OCI-LY7 (cell line): ENCODE data around the gene PHRF1. TPM values are rescaled to one million over a fixed set of nuclear protein-coding genes. Genes with fewer than 3 reads are reported as not detected.

Experiments
- BruUV-seq: library from RNA; stranded (reverse); fragments of 400-500 nt; replicated peaks from 2 replicates; lab custom pipeline; 2021; lab: Mats Ljungman, UMichigan
- CTCF ChIA-PET: fragments of 300-600 bp; sonication (Branson Sonifier 250); formaldehyde crosslinking; loops from one replicate; lab custom pipeline; 2022; ENCODE audit warnings: antibody characterized with exemption; ENCODE audit not compliant: unreplicated experiment; lab: Charles Lee
- POLR2A ChIA-PET: fragments of 300-600 bp; sonication (Branson Sonifier 250); formaldehyde crosslinking; loops from one replicate; lab custom pipeline; 2022; ENCODE audit warnings: antibody characterized with exemption; lab: Charles Lee
- DNase-seq: peaks from one replicate; pipeline ENCODE4 v3.0.0-alpha.2; 2015; ENCODE audit warnings: low spot score
- H2AFZ ChIP-seq: fragments of 200-600 bp; sonication (generic), shearing (Covaris generic); 2 replicates; pipeline ENCODE4 v1.6.1; 2014; ENCODE audit warnings: mild to moderate bottlenecking, antibody characterized with exemption, low read length, moderate library complexity
- H3K27ac ChIP-seq: fragments of 200-600 bp; sonication (generic); 2 replicates; pipeline ENCODE4 v1.5.1; 2014; ENCODE audit warnings: mixed run types, low read depth, mild to moderate bottlenecking, moderate library complexity, low read length, inconsistent platforms; ENCODE audit not compliant: poor library complexity, severe bottlenecking
- H3K36me3 ChIP-seq: fragments of 200-600 bp; sonication (generic); 2 replicates; pipeline ENCODE4 v1.6.1; 2014; ENCODE audit warnings: mild to moderate bottlenecking, antibody characterized with exemption, low read length, moderate library complexity, mixed read lengths; ENCODE audit not compliant: insufficient read depth
- H3K4me1 ChIP-seq: fragments of 200-600 bp; sonication (generic); 2 replicates; pipeline ENCODE4 v1.5.1; 2014; ENCODE audit warnings: mild to moderate bottlenecking, low read length; ENCODE audit not compliant: insufficient read depth, poor library complexity, severe bottlenecking
- H3K4me2 ChIP-seq: fragments of 200-600 bp; sonication (generic); 2 replicates; pipeline ENCODE4 v1.6.1; 2014; ENCODE audit warnings: mild to moderate bottlenecking, low read length
- H3K4me3 ChIP-seq: fragments of 200-600 bp; sonication (generic); 2 replicates; pipeline ENCODE4 v1.5.1; 2014; ENCODE audit warnings: mild to moderate bottlenecking, low read depth, low read length; ENCODE audit not compliant: poor library complexity, severe bottlenecking
- H3K79me2 ChIP-seq: fragments of 200-600 bp; sonication (generic); 2 replicates; pipeline ENCODE4 v1.6.1; 2016; ENCODE audit warnings: low read depth, mild to moderate bottlenecking, low read length, moderate library complexity, mixed read lengths; ENCODE audit not compliant: insufficient read depth
- H3K9me2 ChIP-seq: fragments of 200-600 bp; sonication (generic); 2 replicates; pipeline ENCODE4 v1.6.1; 2016; ENCODE audit warnings: mild to moderate bottlenecking, low read length, mixed read lengths; ENCODE audit not compliant: insufficient read depth
- H3K9me3 ChIP-seq: fragments of 200-600 bp; sonication (generic); 2 replicates; pipeline ENCODE4 v1.6.1; 2014; ENCODE audit warnings: mild to moderate bottlenecking, mixed run types, low read length, mixed read lengths
- H4K20me1 ChIP-seq: fragments of 200-600 bp; sonication (generic); 2 replicates; pipeline ENCODE4 v1.6.1; 2014; ENCODE audit warnings: mild to moderate bottlenecking, antibody characterized with exemption, low read length, moderate library complexity, mixed read lengths; ENCODE audit not compliant: insufficient read depth
- EZH2phosphoT487 ChIP-seq: fragments of 200-600 bp; sonication (generic); IDR thresholded peaks from 2 replicates; pipeline ENCODE4 v1.6.1; 2018; ENCODE audit warnings: low read depth, borderline replicate concordance, mild to moderate bottlenecking, mixed run types, antibody characterized with exemption, low read length, moderate library complexity, mixed read lengths
- intact Hi-C: fragments of 100-400 bp; cut with micrococcal nuclease; formaldehyde crosslinking; loops from one replicate; pipeline ENCODE4 v1.10.0; 2022; ENCODE audit not compliant: unreplicated experiment
- total RNA-seq, 2 experiments: library from RNA; depleted of rRNA in 1 of 2; stranded (reverse); fragments of >200 nt in 1 of 2; shearing (Covaris generic) in 1 of 2; gene quantifications; 2 replicates each; pipeline ENCODE4 v1.2.3, GENCODE V29; 2014 to 2022
- TF ChIP-seq, protein P1 (sequence below): fragments of 200-600 bp; sonication (generic); conservative IDR thresholded peaks from 2 replicates; pipeline ENCODE4 v1.5.1; 2014; ENCODE audit warnings: mild to moderate bottlenecking, antibody characterized with exemption, low read length, moderate library complexity, mixed read lengths

Gene PHRF1
- total RNA-seq, 2 experiments from 2014 or later: 25.6 to 45.4 TPM

DNA sequence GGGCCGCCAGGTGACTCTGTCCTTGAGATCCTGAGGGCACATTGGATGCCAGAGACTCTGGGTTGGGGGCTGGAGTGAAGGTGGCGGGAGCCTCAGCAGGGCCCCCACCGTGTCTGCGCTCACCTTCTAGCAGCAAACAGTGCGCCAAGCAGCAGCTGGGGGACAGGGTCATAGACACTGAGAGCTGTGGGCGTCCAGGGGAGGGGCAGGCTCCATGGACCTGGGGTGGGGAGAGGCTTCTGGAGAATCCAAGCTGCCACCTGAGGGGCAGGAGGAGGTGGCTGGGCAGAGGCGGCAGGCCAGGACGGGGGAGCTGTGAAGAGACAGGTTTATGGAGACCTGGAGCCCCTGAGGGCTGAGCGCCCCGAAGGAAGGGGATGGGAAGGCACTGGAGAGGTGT lies 8.0 kb downstream of the PHRF1 start:
- ChIA-PET CTCF (no interaction called here), POLR2A (interaction anchor here (0.7 kb wide), 1 partner anchor 177 kb away, joined by 9 read pairs; no protein-coding TSS in a partner anchor)
- Histone ChIP-seq H4K20me1 (peaks cover 7% of the 10 kb centered on the region), H2AFZ (no peak overlapping the region), H3K4me1 (peaks cover 5% of the 10 kb centered on the region), H3K9me2 (no peaks in the 10 kb centered on the region), H3K79me2 (peaks cover 30% of the 10 kb centered on the region), H3K27ac (no peak overlapping the region), H3K9me3 (no peaks in the 10 kb centered on the region), H3K4me3 (no peak overlapping the region), H3K4me2 (no peak overlapping the region), H3K36me3 (peaks cover 75% of the 10 kb centered on the region)
- no TSS peak for BruUV-seq
- intact Hi-C loops: no loop called here
- TF ChIP-seq EZH2phosphoT487: no peak
- TF ChIP-seq, protein P1, sequence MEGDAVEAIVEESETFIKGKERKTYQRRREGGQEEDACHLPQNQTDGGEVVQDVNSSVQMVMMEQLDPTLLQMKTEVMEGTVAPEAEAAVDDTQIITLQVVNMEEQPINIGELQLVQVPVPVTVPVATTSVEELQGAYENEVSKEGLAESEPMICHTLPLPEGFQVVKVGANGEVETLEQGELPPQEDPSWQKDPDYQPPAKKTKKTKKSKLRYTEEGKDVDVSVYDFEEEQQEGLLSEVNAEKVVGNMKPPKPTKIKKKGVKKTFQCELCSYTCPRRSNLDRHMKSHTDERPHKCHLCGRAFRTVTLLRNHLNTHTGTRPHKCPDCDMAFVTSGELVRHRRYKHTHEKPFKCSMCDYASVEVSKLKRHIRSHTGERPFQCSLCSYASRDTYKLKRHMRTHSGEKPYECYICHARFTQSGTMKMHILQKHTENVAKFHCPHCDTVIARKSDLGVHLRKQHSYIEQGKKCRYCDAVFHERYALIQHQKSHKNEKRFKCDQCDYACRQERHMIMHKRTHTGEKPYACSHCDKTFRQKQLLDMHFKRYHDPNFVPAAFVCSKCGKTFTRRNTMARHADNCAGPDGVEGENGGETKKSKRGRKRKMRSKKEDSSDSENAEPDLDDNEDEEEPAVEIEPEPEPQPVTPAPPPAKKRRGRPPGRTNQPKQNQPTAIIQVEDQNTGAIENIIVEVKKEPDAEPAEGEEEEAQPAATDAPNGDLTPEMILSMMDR: no peak
- no peak for DNase-seq

DNA sequence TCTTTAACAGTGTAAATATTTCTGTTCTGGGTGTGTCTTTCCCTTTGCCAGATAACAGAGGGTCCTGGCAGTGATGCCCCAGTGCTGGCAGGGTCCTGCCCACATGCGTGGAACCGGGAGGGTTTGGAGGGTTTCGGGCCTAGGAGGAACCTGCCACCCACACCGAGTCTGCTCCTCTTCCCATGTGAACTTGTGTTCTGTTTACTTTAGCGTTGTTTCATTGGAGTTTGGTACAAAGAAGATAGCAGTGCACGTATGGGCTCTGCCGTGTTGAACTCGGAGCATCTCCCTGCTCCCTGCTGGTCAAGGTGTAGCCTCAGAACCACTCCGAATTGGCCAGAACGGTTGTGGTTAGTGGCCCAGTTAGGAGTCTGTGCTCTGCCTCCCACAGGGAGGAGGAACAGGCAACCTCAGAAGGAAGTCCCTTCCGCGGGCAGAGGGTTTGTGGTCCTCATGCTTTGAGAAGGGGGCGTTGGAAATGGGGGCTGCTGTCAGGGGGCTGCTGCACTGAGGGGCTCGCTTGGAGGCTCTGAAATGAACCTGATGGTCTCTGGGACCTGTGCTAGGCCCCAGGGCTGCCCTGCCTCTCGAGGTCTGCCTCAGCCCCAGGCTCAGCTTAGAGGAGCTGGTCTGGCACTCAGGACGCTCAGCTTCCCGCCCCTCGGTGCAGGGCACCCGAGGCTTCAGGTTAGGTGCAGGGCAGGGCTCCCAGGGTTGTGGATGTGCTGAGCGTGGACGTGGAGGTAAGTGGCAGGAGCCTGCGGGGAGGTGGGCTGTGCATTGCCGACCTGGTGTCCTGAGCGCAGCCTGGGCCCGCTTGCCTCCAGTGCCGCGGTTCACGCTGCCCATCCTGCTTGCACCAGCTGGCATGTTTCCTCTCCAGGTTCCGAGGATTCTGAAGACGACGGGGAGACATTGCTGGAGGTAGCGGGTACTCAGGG lies 10.4 kb downstream of the PHRF1 start:
- no peak for TF ChIP-seq EZH2phosphoT487
- TF ChIP-seq, protein P1: no peak
- POLR2A ChIA-PET: no interaction called here
- CTCF ChIA-PET: no interaction called here
- Histone ChIP-seq H2AFZ (no peak overlapping the region), H3K4me1 (no peaks in the 10 kb centered on the region), H3K4me3 (no peak overlapping the region), H3K9me2 (no peaks in the 10 kb centered on the region), H3K36me3 (peaks cover 84% of the 10 kb centered on the region), H3K4me2 (no peak overlapping the region), H3K27ac (no peak overlapping the region), H4K20me1 (no peaks in the 10 kb centered on the region), H3K9me3 (no peaks in the 10 kb centered on the region), H3K79me2 (peaks cover 7% of the 10 kb centered on the region)
- BruUV-seq: no TSS peak
- DNase-seq: no peak
- intact Hi-C loops: no loop called here

DNA sequence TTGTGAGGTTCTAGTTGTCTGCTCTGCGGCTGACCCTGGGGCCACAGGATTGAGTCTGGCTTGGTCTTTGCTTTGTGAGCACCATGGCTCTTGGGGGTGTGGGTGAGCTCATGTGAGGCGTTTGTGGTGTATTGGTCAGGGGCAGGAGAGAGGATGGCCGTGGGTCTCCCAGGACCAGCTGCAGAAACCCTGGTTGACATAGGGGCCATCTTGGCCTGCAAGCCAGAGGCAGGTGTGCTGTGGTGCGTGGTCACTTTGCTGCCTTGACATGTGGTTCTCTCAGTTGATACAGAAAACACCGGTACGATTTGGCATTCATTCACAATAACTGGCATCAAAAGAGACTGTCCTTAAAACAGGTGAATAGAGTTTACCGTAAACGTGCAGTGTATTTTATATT lies 11.3 kb downstream of the PHRF1 start:
- CTCF ChIA-PET: no interaction called here
- no peak overlapping the region for H3K4me2 ChIP-seq
- H3K4me3 ChIP-seq: no peak overlapping the region
- TF ChIP-seq, protein P1: no peak
- no peak for TF ChIP-seq EZH2phosphoT487
- POLR2A ChIA-PET: no interaction called here
- no TSS peak for BruUV-seq
- H3K9me3 ChIP-seq: no peaks in the 10 kb centered on the region
- peaks cover 83% of the 10 kb centered on the region for H3K36me3 ChIP-seq
- H2AFZ ChIP-seq: no peak overlapping the region
- H3K4me1 ChIP-seq: no peaks in the 10 kb centered on the region
- no peaks in the 10 kb centered on the region for H3K79me2 ChIP-seq
- H4K20me1 ChIP-seq: no peaks in the 10 kb centered on the region
- H3K9me2 ChIP-seq: no peaks in the 10 kb centered on the region
- no peak overlapping the region for H3K27ac ChIP-seq
- DNase-seq: no peak
- intact Hi-C loops: no loop called here
